Measurements from ENCODE around the gene AFG1L.
"Not testable (repeated sequence)": the region's sequence is repeated elsewhere in the genome, so short reads cannot be mapped to it uniquely, and the experiment has no call there.

The AFG1L gene

DNA sequence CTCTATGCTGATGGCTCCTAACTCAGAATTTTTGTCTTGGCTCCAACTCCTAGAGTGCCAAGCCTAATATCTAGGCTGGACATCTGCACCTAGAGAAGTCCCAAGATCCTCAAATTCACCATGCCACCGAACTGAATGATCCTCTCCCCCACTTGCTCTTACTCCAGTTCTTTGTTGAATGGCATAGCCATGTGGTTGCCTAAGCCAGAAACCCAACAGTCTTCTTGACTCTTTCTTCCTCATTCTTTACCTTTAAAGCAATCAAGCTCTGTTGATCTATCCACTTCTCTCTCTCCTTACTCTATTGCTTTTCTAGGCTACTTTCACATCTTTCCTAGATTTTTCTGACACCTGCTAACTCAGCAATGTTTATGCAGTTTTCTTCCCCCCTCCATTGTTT lies 139.4 kb downstream of the AFG1L start:
- DNase-seq: no peak
- Mint-ChIP-seq H3K4me1 (ENCODE audit: low read depth) (peaks cover 3% of the 10 kb centered on the region), H3K9me3 (no peaks in the 10 kb centered on the region), H3K4me3 (no peak overlapping the region), H3K27ac (no peak overlapping the region), H3K36me3 (ENCODE audit: low read depth) (no peaks in the 10 kb centered on the region), H3K27me3 (peaks cover 5% of the 10 kb centered on the region)

DNA sequence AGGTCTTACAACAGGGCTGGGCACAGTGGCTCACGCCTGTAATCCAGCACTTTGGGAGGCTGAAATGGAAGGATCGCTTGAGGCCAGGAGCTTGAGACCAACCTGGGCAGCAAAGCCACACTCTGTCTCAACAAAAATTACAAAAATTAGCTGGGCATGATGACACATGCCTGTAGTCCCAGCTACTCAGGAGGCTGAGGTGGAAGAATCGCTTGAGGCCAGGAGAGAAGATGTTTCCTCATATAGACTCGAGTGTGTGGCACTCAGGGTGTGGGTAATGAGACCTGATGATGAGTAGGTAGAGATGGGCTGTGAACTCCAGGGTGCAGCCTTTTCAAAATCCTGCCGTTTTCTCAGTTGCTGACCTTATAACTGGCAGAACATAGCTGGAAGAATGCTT lies 140.5 kb downstream of the AFG1L start:
- no peaks in the 10 kb centered on the region for H3K9me3 Mint-ChIP-seq
- no peaks in the 10 kb centered on the region for H3K36me3 Mint-ChIP-seq (ENCODE audit: low read depth)
- peaks cover 5% of the 10 kb centered on the region for H3K27me3 Mint-ChIP-seq
- H3K4me3 Mint-ChIP-seq: no peak overlapping the region
- H3K4me1 Mint-ChIP-seq (ENCODE audit: low read depth): peaks cover 3% of the 10 kb centered on the region
- H3K27ac Mint-ChIP-seq: no peak overlapping the region
- DNase-seq: no peak

DNA sequence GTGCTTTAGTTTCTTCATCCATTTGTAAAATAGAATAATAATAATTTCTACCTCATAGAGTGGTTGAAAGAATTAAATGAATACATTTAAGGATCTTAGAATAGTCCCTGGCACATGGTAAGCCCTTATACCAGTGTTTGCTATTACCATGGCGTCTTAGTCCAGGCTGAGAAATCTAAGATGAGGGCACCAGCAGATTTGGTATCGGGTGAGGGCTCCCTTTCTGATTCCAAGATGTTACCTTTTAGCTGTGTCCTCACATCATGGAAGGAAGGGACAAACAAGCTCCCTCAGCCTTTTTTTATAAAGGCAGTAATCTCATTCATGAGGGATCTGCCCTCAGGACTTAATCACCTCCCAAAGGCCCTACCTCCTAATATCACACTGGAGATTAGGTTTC lies 141.9 kb downstream of the AFG1L start:
- Mint-ChIP-seq H3K4me1 (ENCODE audit: low read depth) (peaks cover 3% of the 10 kb centered on the region), H3K4me3 (no peak overlapping the region), H3K27me3 (peaks cover 5% of the 10 kb centered on the region), H3K9me3 (no peaks in the 10 kb centered on the region), H3K36me3 (ENCODE audit: low read depth) (no peaks in the 10 kb centered on the region), H3K27ac (no peak overlapping the region)
- DNase-seq: no peak

DNA sequence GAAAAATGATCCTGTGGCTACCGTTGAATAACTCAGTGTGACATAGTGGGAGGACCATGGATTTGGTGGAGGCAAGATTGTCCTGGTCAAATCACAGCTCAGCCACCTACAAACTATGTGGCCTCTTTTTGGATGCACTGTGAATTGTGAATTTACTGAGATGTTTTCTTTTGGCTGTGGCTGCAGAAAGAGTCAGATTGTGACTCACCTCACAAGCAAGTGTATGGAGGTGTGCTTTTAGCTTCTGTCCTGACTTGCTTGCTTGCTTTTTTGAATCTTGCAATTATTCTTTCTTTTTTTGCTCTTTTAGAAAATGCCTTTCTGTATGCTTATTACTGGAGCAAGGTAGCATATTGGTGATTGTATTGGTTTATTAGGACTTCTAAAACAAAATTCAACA lies 143.0 kb downstream of the AFG1L start:
- peaks cover 12% of the 10 kb centered on the region for H3K27me3 Mint-ChIP-seq
- no peak for DNase-seq
- no peak overlapping the region for H3K27ac Mint-ChIP-seq
- H3K4me3 Mint-ChIP-seq: no peak overlapping the region
- no peaks in the 10 kb centered on the region for H3K9me3 Mint-ChIP-seq
- H3K4me1 Mint-ChIP-seq (ENCODE audit: low read depth): peaks cover 1% of the 10 kb centered on the region
- no peaks in the 10 kb centered on the region for H3K36me3 Mint-ChIP-seq (ENCODE audit: low read depth)

DNA sequence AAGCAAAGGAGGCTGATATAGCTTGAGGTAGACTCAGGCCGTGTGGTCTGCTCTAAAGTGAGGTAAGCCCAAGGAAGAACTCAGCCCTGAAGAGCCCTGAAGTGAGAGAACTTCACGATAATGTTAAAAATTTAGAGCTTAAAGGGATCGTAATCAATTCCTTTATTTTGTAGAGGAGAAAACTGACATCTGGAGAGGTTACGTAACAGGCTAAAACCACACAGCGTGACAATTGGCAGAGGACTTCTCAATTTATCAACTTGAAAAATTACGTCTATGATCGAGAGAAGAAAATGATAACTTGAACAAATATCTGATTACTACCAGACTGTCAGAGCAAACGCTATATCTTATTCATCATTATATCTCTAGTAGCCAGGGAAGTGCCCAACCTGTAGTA lies 144.1 kb downstream of the AFG1L start:
- Mint-ChIP-seq H3K27me3 (peaks cover 19% of the 10 kb centered on the region), H3K4me3 (no peak overlapping the region), H3K4me1 (ENCODE audit: low read depth) (peaks cover 3% of the 10 kb centered on the region), H3K27ac (no peak overlapping the region), H3K36me3 (ENCODE audit: low read depth) (no peaks in the 10 kb centered on the region), H3K9me3 (no peaks in the 10 kb centered on the region)
- DNase-seq: no peak

DNA sequence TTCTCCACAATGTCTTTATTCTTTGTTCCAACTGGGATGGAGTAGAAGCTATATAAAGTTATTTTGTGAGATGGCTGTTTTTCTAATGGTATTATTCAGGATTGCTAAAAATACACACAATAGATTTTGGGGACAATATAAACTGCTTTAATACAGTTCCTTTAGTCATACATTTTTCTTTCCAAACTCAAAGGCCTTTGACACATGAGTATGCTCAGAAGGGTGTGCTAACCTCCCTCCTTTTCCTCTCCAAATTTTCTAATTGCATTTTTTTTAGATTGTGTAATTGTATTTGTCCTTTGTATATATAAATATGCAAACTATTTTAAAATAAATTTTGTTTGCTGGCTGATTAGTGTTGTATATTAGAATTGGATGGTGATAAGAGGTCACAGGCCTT lies 146.3 kb downstream of the AFG1L start:
- no peak for DNase-seq
- peaks cover 21% of the 10 kb centered on the region for H3K4me1 Mint-ChIP-seq (ENCODE audit: low read depth)
- no peak overlapping the region for H3K4me3 Mint-ChIP-seq
- H3K9me3 Mint-ChIP-seq: no peaks in the 10 kb centered on the region
- H3K36me3 Mint-ChIP-seq (ENCODE audit: low read depth): no peaks in the 10 kb centered on the region
- H3K27me3 Mint-ChIP-seq: peaks cover 16% of the 10 kb centered on the region
- no peak overlapping the region for H3K27ac Mint-ChIP-seq

DNA sequence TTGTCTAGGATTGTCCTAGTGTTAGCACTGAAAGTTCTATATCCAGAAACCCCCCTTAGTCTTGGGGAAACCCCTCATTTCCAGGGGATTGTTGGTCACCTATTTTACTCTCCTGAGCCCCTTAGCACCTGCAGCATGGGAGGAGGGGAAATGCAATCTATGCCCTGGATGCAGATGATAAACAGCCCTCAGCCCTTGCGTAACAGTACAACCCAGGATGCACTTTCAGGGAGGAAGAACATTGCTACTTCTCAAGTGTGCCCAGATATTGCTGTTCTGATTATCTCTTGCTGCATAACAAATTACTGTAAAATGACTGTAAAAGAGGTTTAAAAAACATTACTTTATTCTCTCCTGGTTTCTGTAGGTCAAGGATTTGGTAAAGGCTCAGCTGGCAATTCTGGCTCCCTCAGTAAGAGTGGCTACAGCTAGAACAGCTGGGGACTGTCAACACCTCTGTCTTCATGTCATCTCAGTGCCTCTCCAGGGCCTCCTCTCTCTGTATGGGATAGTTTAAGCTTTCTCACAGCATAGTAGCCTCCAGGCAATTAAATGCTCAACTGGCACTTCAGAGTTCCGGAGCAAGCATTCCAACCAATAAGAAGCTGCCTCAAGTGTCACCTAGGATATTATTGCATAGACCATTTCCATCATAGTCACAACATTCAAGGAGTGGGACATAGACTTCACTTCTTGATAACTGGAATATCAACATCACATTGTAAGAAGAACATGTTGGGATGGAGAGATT lies 148.1 kb downstream of the AFG1L start:
- H3K27me3 Mint-ChIP-seq: peaks cover 16% of the 10 kb centered on the region
- H3K27ac Mint-ChIP-seq: no peak overlapping the region
- no peak overlapping the region for H3K4me3 Mint-ChIP-seq
- no peaks in the 10 kb centered on the region for H3K36me3 Mint-ChIP-seq (ENCODE audit: low read depth)
- peaks cover 22% of the 10 kb centered on the region for H3K4me1 Mint-ChIP-seq (ENCODE audit: low read depth)
- no peaks in the 10 kb centered on the region for H3K9me3 Mint-ChIP-seq
- DNase-seq: no peak

DNA sequence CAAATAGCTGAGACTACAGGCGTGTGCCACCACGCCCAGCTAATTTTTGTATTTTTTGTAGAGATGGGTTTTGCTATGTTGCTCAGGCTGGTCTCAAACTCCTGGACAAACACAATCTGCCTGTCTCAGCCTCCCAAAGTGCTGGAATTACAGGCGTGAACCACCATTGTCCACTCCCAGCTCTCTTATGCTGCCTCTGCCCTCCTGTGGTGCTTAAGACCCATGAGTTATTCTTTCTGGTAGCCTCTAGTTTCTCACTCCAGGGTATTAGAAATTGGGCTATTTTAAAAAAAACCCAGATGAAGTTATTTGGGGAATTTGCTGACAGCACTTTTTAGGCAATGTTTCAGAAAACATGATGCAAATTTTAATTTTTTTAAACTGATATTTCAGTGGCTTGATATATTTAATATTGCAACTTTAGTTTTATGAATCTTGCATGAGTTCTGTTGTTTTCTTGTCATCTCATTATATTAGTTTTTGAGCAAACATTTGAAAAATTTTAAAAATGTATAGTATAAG lies 151.8 kb downstream of the AFG1L start:
- no peak for DNase-seq
- Mint-ChIP-seq H3K4me1 (ENCODE audit: low read depth) (peaks cover 22% of the 10 kb centered on the region), H3K36me3 (ENCODE audit: low read depth) (peaks cover 2% of the 10 kb centered on the region), H3K9me3 (no peaks in the 10 kb centered on the region), H3K27me3 (peaks cover 18% of the 10 kb centered on the region), H3K4me3 (no peak overlapping the region), H3K27ac (no peak overlapping the region)

DNA sequence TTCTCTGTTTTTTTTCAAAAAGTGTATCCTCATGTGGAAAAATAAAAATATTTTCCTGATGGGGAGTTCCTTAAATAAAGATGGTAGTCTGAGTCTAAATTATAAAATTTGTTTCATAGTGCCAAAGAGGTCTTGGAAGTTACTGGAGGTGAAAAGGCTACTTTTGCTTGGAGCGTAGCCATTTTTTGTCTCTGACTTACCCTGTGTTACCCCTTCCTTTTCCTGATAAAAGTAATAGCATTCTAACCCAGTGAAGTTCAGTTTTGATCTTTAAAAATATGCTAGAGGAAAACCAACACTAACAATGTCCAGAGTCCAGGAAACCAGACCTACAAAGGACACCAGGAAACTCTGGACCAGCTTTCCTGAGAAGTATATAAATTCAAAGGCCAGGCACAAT lies 153.6 kb downstream of the AFG1L start:
- no peak overlapping the region for H3K4me3 Mint-ChIP-seq
- DNase-seq: no peak
- no peaks in the 10 kb centered on the region for H3K9me3 Mint-ChIP-seq
- H3K27ac Mint-ChIP-seq: no peak overlapping the region
- H3K27me3 Mint-ChIP-seq: peaks cover 6% of the 10 kb centered on the region
- H3K36me3 Mint-ChIP-seq (ENCODE audit: low read depth): peaks cover 2% of the 10 kb centered on the region
- peaks cover 21% of the 10 kb centered on the region for H3K4me1 Mint-ChIP-seq (ENCODE audit: low read depth)

DNA sequence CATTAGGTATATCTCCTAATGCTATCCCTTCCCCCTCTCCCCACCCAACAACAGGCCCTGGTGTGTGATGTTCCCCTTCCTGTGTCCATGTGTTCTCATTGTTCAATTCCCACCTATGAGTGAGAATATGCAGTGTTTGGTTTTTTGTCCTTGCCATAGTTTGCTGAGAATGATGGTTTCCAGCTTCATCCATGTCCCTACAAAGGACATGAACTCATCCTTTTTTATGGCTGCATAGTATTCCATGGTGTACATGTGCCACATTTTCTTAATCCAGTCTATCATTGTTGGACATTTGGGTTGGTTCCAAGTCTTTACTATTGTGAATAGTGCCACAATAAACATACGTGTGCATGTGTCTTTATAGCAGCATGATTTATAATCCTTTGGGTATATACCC lies 154.9 kb downstream of the AFG1L start:
- H3K9me3 Mint-ChIP-seq; H3K4me3 Mint-ChIP-seq; H3K27ac Mint-ChIP-seq; H3K36me3 Mint-ChIP-seq (ENCODE audit: low read depth); DNase-seq; H3K27me3 Mint-ChIP-seq: not testable (repeated sequence)
- peaks cover 21% of the 10 kb centered on the region for H3K4me1 Mint-ChIP-seq (ENCODE audit: low read depth)

DNA sequence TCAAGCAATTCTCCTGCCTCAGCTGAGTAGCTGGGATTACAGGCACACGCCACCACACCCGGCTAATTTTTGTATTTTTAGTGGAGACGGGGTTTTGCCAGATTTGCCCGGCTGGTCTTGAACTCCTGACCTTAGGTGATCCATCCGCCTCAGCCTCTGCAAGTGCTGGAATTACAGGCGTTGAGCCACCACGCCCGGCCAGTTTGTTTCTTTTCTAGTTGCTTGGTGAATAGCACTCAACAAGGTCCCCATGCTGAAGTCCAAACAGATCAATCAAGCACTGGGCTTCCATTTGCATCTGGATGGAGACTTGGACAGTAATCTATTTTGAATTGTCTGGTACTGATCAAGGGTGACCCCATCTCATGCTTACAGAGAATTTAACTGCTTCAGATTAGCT lies 157.0 kb downstream of the AFG1L start:
- Mint-ChIP-seq H3K27ac (no peak overlapping the region), H3K4me3 (no peak overlapping the region), H3K9me3 (no peaks in the 10 kb centered on the region), H3K36me3 (ENCODE audit: low read depth) (peaks cover 2% of the 10 kb centered on the region), H3K27me3 (peaks cover 2% of the 10 kb centered on the region), H3K4me1 (ENCODE audit: low read depth) (peaks cover 7% of the 10 kb centered on the region)
- DNase-seq: no peak

DNA sequence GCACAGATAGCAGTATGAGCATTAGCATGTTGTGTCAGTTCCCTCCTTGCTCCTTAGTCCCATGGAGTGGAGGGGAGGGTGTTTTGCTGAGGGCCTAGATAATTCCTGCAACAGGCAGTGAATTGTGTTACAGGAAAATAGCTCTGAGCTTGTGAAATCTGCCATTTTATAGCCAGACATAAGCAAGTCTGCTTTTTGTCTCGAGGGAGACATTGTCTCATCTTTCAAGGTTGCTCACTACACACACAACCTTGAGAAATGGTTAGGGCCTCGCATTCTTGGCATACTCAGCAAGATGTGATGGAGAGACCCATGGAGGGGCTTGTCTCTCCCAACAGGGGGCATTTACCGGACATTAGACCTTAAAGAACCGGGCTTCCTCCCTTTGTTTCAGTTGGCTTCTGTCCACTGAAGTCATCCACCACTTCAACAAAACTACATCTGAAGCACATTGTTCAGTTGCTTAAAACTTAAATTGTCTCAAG lies 157.9 kb downstream of the AFG1L start:
- Mint-ChIP-seq H3K27me3 (peaks cover 2% of the 10 kb centered on the region), H3K36me3 (ENCODE audit: low read depth) (peaks cover 2% of the 10 kb centered on the region), H3K4me3 (no peak overlapping the region), H3K9me3 (no peaks in the 10 kb centered on the region), H3K4me1 (ENCODE audit: low read depth) (peaks cover 7% of the 10 kb centered on the region), H3K27ac (no peak overlapping the region)
- DNase-seq: no peak

DNA sequence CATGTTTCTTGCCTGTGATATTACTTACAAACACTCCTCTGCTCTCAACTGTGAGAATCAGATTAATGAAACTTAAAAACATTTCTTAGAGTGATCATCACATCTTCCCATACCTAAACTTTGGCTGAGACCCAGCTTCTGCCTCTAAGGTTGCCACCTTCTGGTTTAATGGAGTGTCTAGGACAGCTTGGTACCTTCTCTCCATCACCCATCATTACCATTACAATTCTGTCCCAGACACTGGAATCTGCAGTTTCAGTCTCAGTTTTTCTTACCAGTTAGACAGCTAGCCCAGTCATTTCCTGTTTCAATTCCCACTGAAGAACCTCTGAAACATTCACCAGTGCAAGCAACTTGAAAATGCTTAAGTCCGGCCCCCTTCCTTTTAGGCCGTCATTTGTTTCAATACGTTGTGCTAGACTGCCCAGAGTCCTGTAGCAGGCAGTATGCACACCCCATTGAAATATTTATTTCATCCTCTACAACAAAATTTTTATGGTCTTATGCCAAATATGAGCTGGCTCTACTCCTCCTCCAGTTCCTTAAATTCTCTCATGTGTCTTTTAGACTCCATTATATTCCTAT lies 158.8 kb downstream of the AFG1L start:
- Mint-ChIP-seq H3K9me3 (no peaks in the 10 kb centered on the region), H3K27ac (no peak overlapping the region), H3K4me3 (no peak overlapping the region), H3K36me3 (ENCODE audit: low read depth) (peaks cover 2% of the 10 kb centered on the region), H3K27me3 (no peaks in the 10 kb centered on the region), H3K4me1 (ENCODE audit: low read depth) (peaks cover 7% of the 10 kb centered on the region)
- DNase-seq: no peak

DNA sequence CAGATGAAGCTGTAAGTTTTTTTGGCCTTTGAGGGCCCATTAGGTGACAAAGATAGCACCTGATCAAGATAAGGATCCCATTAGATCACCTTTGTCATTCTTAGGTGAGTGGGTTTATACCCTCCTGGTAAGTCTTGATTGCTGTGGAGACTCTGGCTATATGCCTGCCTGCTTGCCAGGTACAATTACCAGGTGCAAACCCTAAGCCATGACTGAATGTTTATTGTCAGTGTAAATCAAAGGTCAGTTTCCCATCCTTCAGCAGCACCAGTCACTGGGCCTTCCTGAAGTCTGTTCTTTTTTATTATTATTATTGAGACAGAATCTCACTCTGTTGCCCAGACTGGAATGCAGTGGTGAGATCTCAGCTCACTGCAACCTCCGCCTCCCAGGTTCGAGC lies 159.5 kb downstream of the AFG1L start:
- H3K27ac Mint-ChIP-seq: no peak overlapping the region
- H3K4me3 Mint-ChIP-seq: no peak overlapping the region
- H3K4me1 Mint-ChIP-seq (ENCODE audit: low read depth): peaks cover 7% of the 10 kb centered on the region
- peaks cover 2% of the 10 kb centered on the region for H3K36me3 Mint-ChIP-seq (ENCODE audit: low read depth)
- no peaks in the 10 kb centered on the region for H3K9me3 Mint-ChIP-seq
- DNase-seq: no peak
- no peaks in the 10 kb centered on the region for H3K27me3 Mint-ChIP-seq

DNA sequence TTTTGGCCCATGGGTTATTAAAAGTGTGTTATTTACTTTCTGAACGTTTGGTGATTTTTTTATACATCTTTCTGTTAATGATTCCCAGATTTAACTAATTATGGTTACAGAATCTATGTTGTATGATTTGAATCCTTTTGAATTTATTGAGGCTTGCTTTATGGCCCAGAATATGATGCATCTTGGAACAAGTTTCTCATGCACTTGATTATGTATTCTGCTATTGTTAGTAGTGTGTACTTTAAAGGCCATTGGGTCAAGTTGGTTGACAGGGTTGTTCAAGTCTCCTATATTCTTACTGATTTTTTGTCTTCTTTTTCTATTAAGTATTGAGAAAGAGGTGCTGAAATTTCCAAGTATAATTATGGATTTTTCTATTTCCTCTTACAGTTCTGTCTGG lies 160.8 kb downstream of the AFG1L start:
- Mint-ChIP-seq H3K27me3 (no peaks in the 10 kb centered on the region), H3K4me1 (ENCODE audit: low read depth) (peaks cover 7% of the 10 kb centered on the region), H3K36me3 (ENCODE audit: low read depth) (peaks cover 2% of the 10 kb centered on the region), H3K9me3 (no peaks in the 10 kb centered on the region), H3K27ac (no peak overlapping the region), H3K4me3 (no peak overlapping the region)
- DNase-seq: no peak

Data from activated T-cell treated with anti-CD3 and anti-CD28 coated beads, Interleukin-2, amount 50 U/mL, for 24 hours (primary cell).